Stimulated activated CD4-positive, alpha-beta T cell treated with anti-CD3 and anti-CD28 coated beads, Interleukin-4, amount 100 ng/mL, for 4 hours (primary cell): Measurements from ENCODE around the gene ALOX15.
A peak's percentile ranks its signal among the peaks of the same experiment; 100 is the strongest.
"Not testable (repeated sequence)": the region's sequence is repeated elsewhere in the genome, so short reads cannot be mapped to it uniquely, and the experiment has no call there.

Experiments used
- DNase-seq, 2 experiments: peaks; one replicate each; pipeline ENCODE4 v3.0.0-alpha.2; 2020

Gene ALOX15

GRCh38 chr17:4592240-4593005 is 49.1 kb downstream of the ALOX15 start:
- DNase-seq: no peak

GRCh38 chr17:4591529-4591928 is 49.9 kb downstream of the ALOX15 start:
- DNase-seq: no peak

DNA sequence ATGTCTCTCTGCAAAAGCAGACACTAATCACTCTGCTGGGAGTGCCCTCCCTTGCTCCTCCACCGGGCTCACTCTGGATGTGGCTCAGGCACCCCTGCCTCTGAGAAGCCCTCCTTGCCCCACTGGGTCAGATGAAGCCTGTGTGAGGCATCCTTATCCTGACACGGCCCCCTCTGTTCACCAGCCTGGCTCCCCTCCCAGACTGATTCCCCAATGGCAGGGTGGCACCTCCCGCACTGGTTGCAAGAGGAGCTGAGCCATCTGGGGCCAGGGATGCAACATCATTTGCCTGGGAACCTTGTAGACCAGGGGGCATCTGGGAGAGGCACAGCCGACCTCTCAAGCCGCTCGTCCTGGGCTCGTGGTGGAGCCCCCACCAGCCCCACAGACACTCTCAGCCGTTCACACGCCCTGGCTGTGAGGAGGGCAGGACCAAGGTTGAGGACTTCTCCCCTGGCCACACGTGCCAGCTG is 50.5 kb downstream of the ALOX15 start:
- DNase-seq: no peak

- DNase-seq: not testable (repeated sequence)
These were observed 51.4 kb downstream of the ALOX15 start for GRCh38 chr17:4590042-4590441.

- no peak for DNase-seq
These were observed 52.4 kb downstream of the ALOX15 start for GRCh38 chr17:4588898-4589625.

GRCh38 chr17:4588391-4588790 is 53.1 kb downstream of the ALOX15 start:
- no peak for DNase-seq

- no peak for DNase-seq
These were observed 53.7 kb downstream of the ALOX15 start for GRCh38 chr17:4587803-4588202.

DNA sequence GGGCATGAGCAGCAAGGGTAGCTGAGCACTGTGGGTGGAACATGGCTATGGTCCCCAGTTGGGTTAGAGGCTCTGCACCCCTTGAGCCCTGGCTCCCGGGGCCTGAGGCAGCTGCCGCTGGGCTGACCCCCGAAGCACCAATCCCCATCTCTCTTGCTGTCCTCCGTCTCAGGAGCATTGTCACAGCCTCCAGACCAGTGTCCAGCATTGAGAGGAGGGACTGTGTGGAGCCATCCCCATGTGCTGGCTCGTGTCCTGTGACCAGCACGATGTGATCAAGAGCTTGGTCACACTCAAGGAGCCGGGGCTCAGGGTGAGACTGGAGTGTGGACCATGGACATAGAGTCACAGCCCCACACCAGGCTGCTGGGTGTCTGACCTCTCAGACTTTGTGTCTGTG is 54.3 kb downstream of the ALOX15 start:
- DNase-seq: no peak

- no peak for DNase-seq
These were observed 55.4 kb downstream of the ALOX15 start for GRCh38 chr17:4586043-4586442.

GRCh38 chr17:4585638-4585994 is 55.9 kb downstream of the ALOX15 start:
- no peak for DNase-seq

DNA sequence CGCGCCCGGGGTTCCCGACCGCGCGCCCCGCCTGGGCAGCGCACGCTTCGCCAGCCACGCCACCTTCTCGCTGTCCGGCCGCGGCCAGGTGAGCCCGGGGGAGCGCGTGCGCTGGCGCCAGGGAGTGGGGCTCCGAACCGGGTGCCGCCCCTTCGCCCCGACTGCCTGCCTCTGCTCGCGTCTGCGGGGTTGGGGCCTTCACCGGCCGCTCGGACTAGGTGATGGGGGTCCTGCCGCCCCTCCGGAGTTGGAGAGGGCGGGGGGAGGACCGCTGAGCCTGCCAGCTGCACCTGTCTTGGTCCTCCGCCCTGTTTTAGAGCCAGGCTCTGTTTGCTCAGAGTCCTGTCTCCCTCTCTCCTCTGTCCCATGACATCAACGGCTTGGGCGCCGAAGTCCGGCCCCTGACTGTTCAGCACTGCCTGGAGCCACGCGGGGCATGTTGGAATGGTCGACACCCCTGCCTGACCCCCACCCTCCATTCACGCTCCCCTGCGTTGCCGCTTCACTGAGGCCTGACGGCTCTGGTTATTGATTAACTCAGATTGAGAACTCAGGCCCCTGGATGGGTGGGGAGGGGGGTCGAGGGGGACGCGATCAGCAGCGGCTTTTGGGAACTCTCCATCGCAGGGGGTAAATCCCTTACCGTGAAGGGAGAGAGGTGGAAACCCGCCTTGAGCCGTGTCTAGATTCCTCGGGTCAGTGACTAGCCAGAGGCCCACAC is 56.4 kb downstream of the ALOX15 start:
- DNase-seq: no peak

DNA sequence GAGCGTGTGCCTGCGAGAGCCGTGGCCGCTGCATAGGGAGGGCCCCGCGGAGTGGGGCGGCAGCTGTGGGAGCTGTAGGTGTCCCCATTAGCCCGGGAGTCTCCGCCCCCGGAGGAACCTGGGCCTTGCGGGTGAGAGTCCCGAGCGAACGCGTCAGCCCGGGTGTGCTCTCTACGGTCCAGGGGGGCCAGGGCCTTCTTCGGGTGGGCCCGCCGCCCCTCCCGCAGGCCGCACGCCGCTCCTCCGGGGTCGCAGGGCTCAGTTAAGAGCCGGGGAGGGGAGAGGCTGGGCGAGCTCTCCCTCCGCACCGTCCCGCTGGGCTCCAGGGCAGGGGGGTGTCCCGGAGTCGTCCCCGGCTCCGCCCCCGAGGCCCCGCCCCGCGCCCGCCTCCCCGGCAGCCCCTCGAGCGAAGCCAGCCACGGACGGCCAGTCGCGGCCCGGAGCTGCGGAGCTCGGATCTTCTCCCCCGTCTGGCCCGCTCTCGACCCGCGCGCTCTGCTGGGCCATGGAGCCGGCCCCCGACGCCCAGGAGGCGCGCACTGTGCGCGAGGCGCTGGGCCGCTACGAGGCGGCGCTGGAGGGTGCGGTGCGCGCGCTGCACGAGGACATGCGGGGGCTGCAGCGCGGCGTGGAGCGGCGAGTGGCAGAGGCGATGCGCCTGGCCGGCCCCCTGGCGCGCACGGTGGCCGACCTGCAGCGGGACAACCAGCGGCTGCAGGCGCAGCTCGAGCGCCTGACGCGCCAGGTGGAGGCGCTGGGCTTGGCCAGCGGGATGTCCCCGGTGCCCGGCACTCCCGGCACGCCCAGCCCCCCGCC is 57.2 kb downstream of the ALOX15 start, which contains the start of gene SMTNL2:
TSS of gene SMTNL2 (plus strand) at position 429 of the 816 bp plus-strand sequence. CDS start at position 506, 77 bp downstream.
- DNase-seq: peak; percentile 14 to 34

DNA sequence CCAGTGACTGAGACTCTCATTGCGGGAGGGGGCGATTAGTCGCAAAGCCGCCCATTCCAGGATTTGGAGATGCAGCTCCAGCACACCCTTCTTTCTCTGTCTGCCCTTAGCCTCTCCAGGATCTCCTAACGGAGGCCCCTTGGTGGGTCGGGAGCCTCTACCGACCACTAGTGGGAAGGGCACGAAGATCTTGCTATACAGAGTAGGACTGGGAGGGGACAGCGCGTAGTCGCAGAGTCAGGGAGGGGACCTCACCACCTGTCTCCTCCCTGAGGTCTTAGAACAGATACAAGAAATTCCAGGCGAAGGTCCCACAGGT is 57.7 kb downstream of the ALOX15 start:
- no peak for DNase-seq

GRCh38 chr17:4583206-4583605 is 58.3 kb downstream of the ALOX15 start:
- no peak for DNase-seq

- DNase-seq: no peak
These were observed 58.8 kb downstream of the ALOX15 start for GRCh38 chr17:4582691-4583090.

GRCh38 chr17:4582101-4582501 is 59.4 kb downstream of the ALOX15 start:
- DNase-seq: no peak
